NB4 (cell line): ENCODE measurements around the gene SCIMP.

ENCODE experiments used
- DNase-seq: peaks from one replicate; pipeline ENCODE4 v3.0.0; 2010; ENCODE audit warnings: low read depth
- H3K4me3 ChIP-seq: one replicate; pipeline ENCODE4 v1.5.1; 2011; ENCODE audit warnings: mild to moderate bottlenecking, low read depth, low read length, moderate library complexity
- CTCF ChIP-seq: IDR thresholded peaks from one replicate; pipeline ENCODE4 v1.5.1; 2012; ENCODE audit warnings: low read depth, low read length
- MYC ChIP-seq: IDR thresholded peaks from 2 replicates; pipeline ENCODE4 v1.6.1; 2011; ENCODE audit warnings: low read depth, low read length
- POLR2A ChIP-seq: IDR thresholded peaks from 2 replicates; pipeline ENCODE4 v1.6.1; 2011; ENCODE audit warnings: mild to moderate bottlenecking; ENCODE audit not compliant: insufficient read length; ENCODE audit errors: extremely low read depth
- TF ChIP-seq, protein P1 (sequence below): IDR thresholded peaks from 2 replicates; pipeline ENCODE4 v1.6.1; 2011; ENCODE audit warnings: low read depth, low read length

Gene SCIMP

DNA sequence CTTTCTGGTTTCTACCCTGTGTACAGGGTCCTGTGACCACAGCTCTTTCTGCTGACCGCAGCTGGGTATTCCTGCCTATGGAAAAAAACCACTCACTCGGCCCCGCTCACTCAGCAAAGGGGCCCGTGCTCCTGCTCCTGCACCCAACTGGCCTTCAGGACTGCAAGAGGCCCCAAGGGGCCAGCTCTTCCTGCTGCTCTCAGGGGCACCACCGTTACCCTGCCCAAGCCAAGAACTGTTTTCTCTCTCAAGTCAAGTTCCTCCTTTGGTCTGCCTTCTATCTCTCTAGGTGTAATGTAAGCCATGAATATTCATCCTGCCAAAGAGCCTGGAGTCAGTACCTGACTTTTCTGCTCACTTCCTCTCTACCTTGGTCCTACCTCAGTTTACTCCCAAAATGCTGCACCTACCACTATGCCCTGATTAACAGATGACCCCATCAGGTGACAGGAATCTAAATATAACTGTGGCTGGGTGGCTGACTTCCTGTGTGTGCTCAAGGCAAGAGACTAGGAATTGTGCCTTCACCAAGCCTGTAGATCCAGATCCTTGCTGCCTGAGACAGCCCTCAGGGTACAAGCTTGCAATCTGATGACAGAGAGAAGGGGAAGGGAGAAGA lies 20.4 kb upstream of the SCIMP start:
- peak overlapping the region; percentile 44 for H3K4me3 ChIP-seq
- peak; percentile 8 for TF ChIP-seq POLR2A
- no peak for TF ChIP-seq CTCF
- peak; percentile 94 for DNase-seq

DNA sequence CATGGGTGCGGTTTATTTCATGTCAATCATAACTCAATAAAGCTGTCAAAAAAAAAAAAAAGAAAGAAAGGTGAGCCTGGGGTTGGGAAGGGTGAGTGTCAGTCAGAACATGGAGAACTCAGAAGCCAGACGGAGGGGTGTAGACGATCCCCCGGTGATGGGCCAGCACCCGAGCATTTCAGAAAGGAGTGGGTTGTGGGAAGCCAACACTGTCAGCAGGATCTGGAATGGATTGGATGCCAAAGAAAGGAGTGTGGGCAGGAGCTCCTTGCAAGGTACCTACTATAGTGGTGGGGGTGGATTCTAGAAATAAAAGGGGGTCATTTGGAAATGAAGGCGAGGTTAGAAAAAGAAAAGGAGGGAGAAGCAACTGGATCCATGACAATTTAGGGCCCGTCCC lies 19.8 kb upstream of the SCIMP start:
- TF ChIP-seq POLR2A, result no peak
- TF ChIP-seq, protein P1, sequence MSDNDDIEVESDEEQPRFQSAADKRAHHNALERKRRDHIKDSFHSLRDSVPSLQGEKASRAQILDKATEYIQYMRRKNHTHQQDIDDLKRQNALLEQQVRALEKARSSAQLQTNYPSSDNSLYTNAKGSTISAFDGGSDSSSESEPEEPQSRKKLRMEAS, result no peak
- TF ChIP-seq MYC, result no peak
- no peak for TF ChIP-seq CTCF
- DNase-seq, result no peak
- peak overlapping the region; percentile 44 for H3K4me3 ChIP-seq

DNA sequence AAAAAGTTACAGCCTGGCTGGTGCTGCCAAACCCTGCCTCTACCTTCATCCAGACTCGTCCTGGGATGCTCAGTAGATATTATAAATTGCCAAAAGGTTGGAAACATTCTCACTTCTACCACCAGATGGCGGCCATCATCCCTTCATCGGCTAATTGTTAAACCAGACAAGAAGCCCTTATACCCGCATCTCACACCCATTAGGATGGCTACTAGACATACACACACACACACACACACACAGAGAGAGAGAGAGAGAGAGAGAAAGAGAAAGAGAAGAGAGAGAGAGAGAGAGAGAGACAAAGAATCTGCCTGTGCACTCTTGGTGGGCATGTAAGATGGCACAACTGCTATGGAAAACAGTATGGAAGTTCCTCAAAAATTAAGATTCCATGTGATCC lies 15.0 kb upstream of the SCIMP start:
- TF ChIP-seq MYC, result no peak
- peak; percentile 37 for TF ChIP-seq CTCF
- no peak overlapping the region for H3K4me3 ChIP-seq
- DNase-seq, result peak; percentile 83

DNA sequence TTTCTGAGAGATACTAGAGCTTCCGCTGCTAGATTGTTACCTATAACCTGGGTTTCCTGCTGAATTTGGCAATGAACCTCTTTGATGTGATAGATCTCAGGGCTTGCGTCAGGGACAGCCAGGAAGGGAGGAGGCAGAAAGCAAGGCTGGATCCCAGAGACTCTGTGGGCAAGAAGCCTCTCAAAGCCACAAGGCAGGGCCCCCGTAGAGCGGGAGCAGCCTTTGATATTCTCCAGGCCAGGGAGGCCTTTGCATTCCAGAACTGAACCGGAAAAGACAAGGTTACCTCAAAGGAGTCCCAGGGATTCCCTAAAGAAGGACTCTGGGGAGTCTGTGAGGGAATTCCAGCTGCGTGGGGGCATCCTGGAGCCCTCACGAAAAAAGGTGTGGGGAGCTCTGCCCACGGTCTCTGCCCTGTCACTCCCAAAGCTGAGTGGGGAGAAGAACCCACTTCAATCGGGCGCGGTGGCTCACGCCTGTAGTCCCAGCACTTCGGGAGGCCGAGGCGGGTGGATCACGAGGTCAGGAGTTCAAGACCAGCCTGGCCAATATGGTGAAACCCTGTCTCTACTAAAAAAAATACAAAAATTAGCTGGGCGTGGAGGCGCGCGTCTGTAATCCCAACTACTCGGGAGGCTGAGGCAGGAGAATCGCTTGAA lies 14.3 kb upstream of the SCIMP start:
- TF ChIP-seq MYC, result no peak
- TF ChIP-seq POLR2A, result no peak
- TF ChIP-seq CTCF, result no peak
- TF ChIP-seq, protein P1, result no peak
- H3K4me3 ChIP-seq, result no peak overlapping the region
- DNase-seq, result no peak

DNA sequence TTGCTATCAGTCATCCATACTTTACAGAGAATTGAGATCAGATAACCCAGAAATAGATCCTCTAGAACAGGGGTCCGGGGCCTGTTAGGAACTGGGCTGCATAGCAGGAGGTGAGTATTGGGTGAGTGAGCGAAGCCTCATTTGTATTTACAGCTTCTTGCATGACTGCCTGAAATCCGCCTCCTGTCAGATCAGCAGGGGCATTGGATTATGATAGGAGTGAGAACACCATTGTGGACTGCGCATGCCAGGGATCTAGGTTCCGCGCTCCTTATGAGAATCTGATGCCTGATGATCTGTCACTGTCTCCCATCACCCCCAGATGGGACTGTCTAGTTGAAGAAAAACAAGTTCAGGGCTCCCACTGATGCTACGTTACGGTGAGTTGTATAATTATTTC lies 13.0 kb upstream of the SCIMP start:
- TF ChIP-seq, protein P1, result no peak
- TF ChIP-seq POLR2A (no peak), MYC (no peak), CTCF (no peak)

More for the DNA sequence above, 13.0 kb upstream of the SCIMP start:
- no peak overlapping the region for H3K4me3 ChIP-seq
- no peak for DNase-seq
